HT1080 (cell line): ENCODE data around the gene EPHB4. TPM values are rescaled to one million over a fixed set of nuclear protein-coding genes. Genes with fewer than 3 reads are reported as not detected.
"Not testable (repeated sequence)": the region's sequence is repeated elsewhere in the genome, so short reads cannot be mapped to it uniquely, and the experiment has no call there.

Source experiments
- DNase-seq: peaks from one replicate; pipeline ENCODE4 v3.0.0-alpha.2; 2015; ENCODE audit warnings: low read depth
- total RNA-seq: library from RNA; depleted of rRNA; stranded (reverse); fragments of >200 nt; shearing (Covaris generic); gene quantifications from 2 replicates; pipeline ENCODE4 v1.2.3, GENCODE V29; 2014

Gene EPHB4
- total RNA-seq, 1 experiment from 2014 or later, result 39.4 TPM

GRCh38 chr7:100822236-100823139 lies 4.8 kb downstream of the EPHB4 start:
- no peak for DNase-seq

- no peak for DNase-seq
These were observed 7.7 kb downstream of the EPHB4 start for GRCh38 chr7:100819586-100819985.

- no peak for DNase-seq
These were observed 8.5 kb downstream of the EPHB4 start for GRCh38 chr7:100818825-100819224.

- DNase-seq, result no peak
These were observed 9.0 kb downstream of the EPHB4 start for GRCh38 chr7:100818366-100818765.

GRCh38 chr7:100817097-100817496 lies 10.2 kb downstream of the EPHB4 start:
- no peak for DNase-seq

- not testable (repeated sequence) for DNase-seq
These were observed 10.8 kb downstream of the EPHB4 start for GRCh38 chr7:100816515-100816914.

GRCh38 chr7:100812729-100813128 lies 14.6 kb downstream of the EPHB4 start:
- DNase-seq, result no peak

- DNase-seq, result no peak
These were observed 15.8 kb downstream of the EPHB4 start for GRCh38 chr7:100811480-100811879.

- no peak for DNase-seq
These were observed 18.9 kb downstream of the EPHB4 start for GRCh38 chr7:100808354-100808875.

- not testable (repeated sequence) for DNase-seq
These were observed 20.4 kb downstream of the EPHB4 start for GRCh38 chr7:100806883-100807282.

- no peak for DNase-seq
These were observed 21.0 kb downstream of the EPHB4 start for GRCh38 chr7:100806276-100806675.

- DNase-seq, result no peak
These were observed 22.5 kb downstream of the EPHB4 start for GRCh38 chr7:100804681-100805431.

GRCh38 chr7:100803398-100804161 lies 23.7 kb downstream of the EPHB4 start:
- no peak for DNase-seq

- no peak for DNase-seq
These were observed 24.4 kb downstream of the EPHB4 start for GRCh38 chr7:100802951-100803350.

GRCh38 chr7:100801833-100802568 lies 25.3 kb downstream of the EPHB4 start:
- DNase-seq, result peak; percentile 91

GRCh38 chr7:100799037-100799896 lies 28.1 kb downstream of the EPHB4 start:
- peak; percentile 52 for DNase-seq

GRCh38 chr7:100794741-100795140 lies 32.6 kb downstream of the EPHB4 start:
- no peak for DNase-seq

GRCh38 chr7:100793806-100794660 lies 33.3 kb downstream of the EPHB4 start:
- peak; percentile 58 for DNase-seq
